ENCODE measurements around the gene ALOXE3.

Gene ALOXE3

DNA sequence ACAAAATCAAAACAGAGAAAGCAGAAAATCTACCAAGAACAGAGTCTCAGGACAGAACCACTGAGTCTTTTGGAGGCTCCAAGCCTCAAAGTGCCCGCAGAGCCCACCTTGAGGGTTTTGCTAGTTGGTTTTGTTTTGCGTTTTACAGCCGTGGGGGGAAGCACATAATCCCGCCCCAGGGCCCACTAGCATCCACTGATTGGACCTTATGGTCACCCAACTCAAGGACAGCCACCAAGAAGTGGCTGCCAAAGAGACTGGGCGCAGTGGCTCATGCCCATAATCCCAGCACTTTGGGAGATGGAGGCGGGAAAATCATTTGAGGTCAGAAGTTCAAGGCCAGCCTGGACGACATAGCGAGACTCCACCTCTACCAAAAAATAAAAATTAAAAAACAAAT, 69.6 kb downstream of the ALOXE3 start:
- TF ChIP-seq, protein P1, sequence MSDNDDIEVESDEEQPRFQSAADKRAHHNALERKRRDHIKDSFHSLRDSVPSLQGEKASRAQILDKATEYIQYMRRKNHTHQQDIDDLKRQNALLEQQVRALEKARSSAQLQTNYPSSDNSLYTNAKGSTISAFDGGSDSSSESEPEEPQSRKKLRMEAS (IDR thresholded peaks at IDR 0.05) = no peak
- TF ChIP-seq CEBPB (IDR thresholded peaks at IDR 0.05) (no peak), NFIC (IDR thresholded peaks at IDR 0.05) (no peak), EGR1 (IDR thresholded peaks at IDR 0.05) (no peak), TAF1 (IDR thresholded peaks at IDR 0.05; ENCODE audit: low read depth) (no peak), TEAD4 (IDR thresholded peaks at IDR 0.05) (no peak), TCF12 (IDR thresholded peaks at IDR 0.05; ENCODE audit: low read depth) (no peak), RAD21 (IDR thresholded peaks at IDR 0.05; ENCODE audit: low read depth) (no peak), FOXM1 (IDR thresholded peaks at IDR 0.05; ENCODE audit: borderline replicate concordance, low read depth) (no peak), EP300 (IDR thresholded peaks at IDR 0.05; ENCODE audit: borderline replicate concordance) (no peak), ZBTB7A (IDR thresholded peaks at IDR 0.05; ENCODE audit: low read depth) (no peak), YY1 (IDR thresholded peaks at IDR 0.05; ENCODE audit: low read depth) (no peak), CREB1 (IDR thresholded peaks at IDR 0.05; ENCODE audit: low read depth) (no peak)
- TF ChIP-seq, protein P2, sequence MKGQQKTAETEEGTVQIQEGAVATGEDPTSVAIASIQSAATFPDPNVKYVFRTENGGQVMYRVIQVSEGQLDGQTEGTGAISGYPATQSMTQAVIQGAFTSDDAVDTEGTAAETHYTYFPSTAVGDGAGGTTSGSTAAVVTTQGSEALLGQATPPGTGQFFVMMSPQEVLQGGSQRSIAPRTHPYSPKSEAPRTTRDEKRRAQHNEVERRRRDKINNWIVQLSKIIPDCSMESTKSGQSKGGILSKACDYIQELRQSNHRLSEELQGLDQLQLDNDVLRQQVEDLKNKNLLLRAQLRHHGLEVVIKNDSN (IDR thresholded peaks at IDR 0.05) = no peak
- TF ChIP-seq, protein P3, sequence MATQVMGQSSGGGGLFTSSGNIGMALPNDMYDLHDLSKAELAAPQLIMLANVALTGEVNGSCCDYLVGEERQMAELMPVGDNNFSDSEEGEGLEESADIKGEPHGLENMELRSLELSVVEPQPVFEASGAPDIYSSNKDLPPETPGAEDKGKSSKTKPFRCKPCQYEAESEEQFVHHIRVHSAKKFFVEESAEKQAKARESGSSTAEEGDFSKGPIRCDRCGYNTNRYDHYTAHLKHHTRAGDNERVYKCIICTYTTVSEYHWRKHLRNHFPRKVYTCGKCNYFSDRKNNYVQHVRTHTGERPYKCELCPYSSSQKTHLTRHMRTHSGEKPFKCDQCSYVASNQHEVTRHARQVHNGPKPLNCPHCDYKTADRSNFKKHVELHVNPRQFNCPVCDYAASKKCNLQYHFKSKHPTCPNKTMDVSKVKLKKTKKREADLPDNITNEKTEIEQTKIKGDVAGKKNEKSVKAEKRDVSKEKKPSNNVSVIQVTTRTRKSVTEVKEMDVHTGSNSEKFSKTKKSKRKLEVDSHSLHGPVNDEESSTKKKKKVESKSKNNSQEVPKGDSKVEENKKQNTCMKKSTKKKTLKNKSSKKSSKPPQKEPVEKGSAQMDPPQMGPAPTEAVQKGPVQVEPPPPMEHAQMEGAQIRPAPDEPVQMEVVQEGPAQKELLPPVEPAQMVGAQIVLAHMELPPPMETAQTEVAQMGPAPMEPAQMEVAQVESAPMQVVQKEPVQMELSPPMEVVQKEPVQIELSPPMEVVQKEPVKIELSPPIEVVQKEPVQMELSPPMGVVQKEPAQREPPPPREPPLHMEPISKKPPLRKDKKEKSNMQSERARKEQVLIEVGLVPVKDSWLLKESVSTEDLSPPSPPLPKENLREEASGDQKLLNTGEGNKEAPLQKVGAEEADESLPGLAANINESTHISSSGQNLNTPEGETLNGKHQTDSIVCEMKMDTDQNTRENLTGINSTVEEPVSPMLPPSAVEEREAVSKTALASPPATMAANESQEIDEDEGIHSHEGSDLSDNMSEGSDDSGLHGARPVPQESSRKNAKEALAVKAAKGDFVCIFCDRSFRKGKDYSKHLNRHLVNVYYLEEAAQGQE (IDR thresholded peaks at IDR 0.05; ENCODE audit: low read depth) = no peak

DNA sequence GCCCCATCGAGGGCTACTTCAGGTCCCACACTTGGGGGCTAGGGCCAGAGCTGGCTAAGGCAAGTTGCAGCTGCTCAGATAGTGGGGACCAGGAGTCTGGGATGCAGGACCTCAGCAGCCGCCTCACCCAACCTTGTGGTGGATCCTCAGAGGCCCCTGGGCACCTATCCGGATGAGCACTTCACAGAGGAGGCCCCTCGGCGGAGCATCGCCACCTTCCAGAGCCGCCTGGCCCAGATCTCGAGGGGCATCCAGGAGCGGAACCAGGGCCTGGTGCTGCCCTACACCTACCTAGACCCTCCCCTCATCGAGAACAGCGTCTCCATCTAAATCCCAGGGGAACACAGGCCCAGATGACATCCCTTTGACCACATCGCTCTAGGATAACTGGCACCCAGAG, 70.1 kb downstream of the ALOXE3 start:
- TF ChIP-seq, protein P3 (IDR thresholded peaks at IDR 0.05; ENCODE audit: low read depth) = no peak
- TF ChIP-seq EGR1 (IDR thresholded peaks at IDR 0.05) (no peak), CEBPB (IDR thresholded peaks at IDR 0.05) (no peak), RAD21 (IDR thresholded peaks at IDR 0.05; ENCODE audit: low read depth) (no peak), CREB1 (IDR thresholded peaks at IDR 0.05; ENCODE audit: low read depth) (no peak), TAF1 (IDR thresholded peaks at IDR 0.05; ENCODE audit: low read depth) (no peak), TEAD4 (IDR thresholded peaks at IDR 0.05) (no peak), TCF12 (IDR thresholded peaks at IDR 0.05; ENCODE audit: low read depth) (no peak), YY1 (IDR thresholded peaks at IDR 0.05; ENCODE audit: low read depth) (no peak), ZBTB7A (IDR thresholded peaks at IDR 0.05; ENCODE audit: low read depth) (no peak), NFIC (IDR thresholded peaks at IDR 0.05) (no peak), FOXM1 (IDR thresholded peaks at IDR 0.05; ENCODE audit: borderline replicate concordance, low read depth) (no peak), EP300 (IDR thresholded peaks at IDR 0.05; ENCODE audit: borderline replicate concordance) (no peak)
- TF ChIP-seq, protein P1 (IDR thresholded peaks at IDR 0.05) = no peak
- TF ChIP-seq, protein P2 (IDR thresholded peaks at IDR 0.05) = no peak

DNA sequence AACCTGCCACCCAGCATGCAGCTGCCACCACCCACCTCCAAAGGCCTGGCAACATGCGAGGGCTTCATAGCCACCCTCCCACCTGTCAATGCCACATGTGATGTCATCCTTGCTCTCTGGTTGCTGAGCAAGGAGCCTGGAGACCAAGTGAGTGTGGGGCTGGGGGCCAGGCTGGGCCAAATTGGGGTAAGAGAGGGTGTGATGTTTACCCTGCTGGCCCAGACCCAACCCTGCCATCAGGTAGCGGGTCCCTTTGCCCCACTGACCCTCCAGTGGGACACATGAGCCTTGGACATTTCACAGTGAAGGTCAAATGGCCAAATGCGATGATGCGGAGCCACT, 70.6 kb downstream of the ALOXE3 start:
- no peak for TF ChIP-seq TAF1 (IDR thresholded peaks at IDR 0.05; ENCODE audit: low read depth)
- TF ChIP-seq, protein P2 (IDR thresholded peaks at IDR 0.05) = no peak
- TF ChIP-seq, protein P1 (IDR thresholded peaks at IDR 0.05) = no peak
- no peak for TF ChIP-seq CEBPB (IDR thresholded peaks at IDR 0.05)

DNA sequence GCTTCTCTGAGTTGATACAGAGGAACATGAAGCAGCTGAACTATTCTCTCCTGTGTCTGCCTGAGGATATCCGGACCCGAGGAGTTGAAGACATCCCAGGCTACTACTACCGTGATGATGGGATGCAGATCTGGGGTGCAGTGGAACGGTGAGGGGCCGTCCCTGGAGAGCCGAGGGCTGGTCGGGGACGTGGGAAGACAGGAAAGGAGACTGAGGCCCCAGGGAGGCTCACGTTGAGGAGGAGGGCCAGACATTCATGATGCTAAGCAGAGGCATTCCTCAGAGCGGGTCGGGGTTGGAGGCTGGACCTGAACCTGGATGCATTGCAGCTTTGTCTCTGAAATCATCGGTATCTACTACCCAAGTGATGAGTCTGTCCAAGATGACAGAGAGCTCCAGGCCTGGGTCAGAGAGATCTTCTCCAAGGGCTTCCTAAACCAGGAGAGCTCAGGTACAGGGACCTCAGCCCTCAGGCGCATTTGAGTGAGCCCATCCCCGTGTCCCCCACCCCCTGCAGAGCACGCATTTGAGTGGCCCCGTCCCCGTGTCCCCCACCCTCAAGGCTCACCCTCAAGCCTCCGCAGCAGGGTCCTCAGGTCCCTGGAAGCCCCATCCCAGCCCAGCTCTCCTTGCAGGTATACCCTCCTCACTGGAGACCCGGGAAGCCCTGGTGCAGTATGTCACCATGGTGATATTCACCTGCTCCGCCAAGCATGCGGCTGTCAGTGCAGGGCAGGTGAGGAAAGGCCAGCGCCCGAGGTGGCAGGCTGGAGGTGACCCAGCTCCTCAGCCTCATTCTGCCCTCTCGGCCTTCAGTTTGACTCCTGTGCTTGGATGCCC, 71.2 kb downstream of the ALOXE3 start:
- TF ChIP-seq TEAD4 (IDR thresholded peaks at IDR 0.05) (no peak), NFIC (IDR thresholded peaks at IDR 0.05) (no peak), EP300 (IDR thresholded peaks at IDR 0.05; ENCODE audit: borderline replicate concordance) (no peak), EGR1 (IDR thresholded peaks at IDR 0.05) (no peak), TCF12 (IDR thresholded peaks at IDR 0.05; ENCODE audit: low read depth) (no peak), CEBPB (IDR thresholded peaks at IDR 0.05) (no peak), TAF1 (IDR thresholded peaks at IDR 0.05; ENCODE audit: low read depth) (no peak), YY1 (IDR thresholded peaks at IDR 0.05; ENCODE audit: low read depth) (no peak), FOXM1 (IDR thresholded peaks at IDR 0.05; ENCODE audit: borderline replicate concordance, low read depth) (no peak), CREB1 (IDR thresholded peaks at IDR 0.05; ENCODE audit: low read depth) (no peak)
- TF ChIP-seq, protein P2 (IDR thresholded peaks at IDR 0.05) = no peak
- TF ChIP-seq, protein P1 (IDR thresholded peaks at IDR 0.05) = no peak
